A673 (cell line): ENCODE results near the gene SCAANT1.

Experiments used
- EZH2 ChIP-seq: fragments of 200-600 bp; sonication (generic); IDR thresholded peaks from 2 replicates; pipeline ENCODE4 v1.6.1; 2017; ENCODE audit warnings: borderline replicate concordance, low read depth, mild to moderate bottlenecking, mixed read lengths, antibody characterized with exemption, low read length; ENCODE audit not compliant: poor library complexity, severe bottlenecking
- TF ChIP-seq, protein P1 (sequence below): fragments of 300-800, 200-600 bp; sonication (generic); conservative IDR thresholded peaks from 2 replicates; pipeline ENCODE4 v1.5.1; 2017; ENCODE audit warnings: low read depth, mild to moderate bottlenecking, antibody characterized with exemption, low read length, moderate library complexity, mixed read lengths

- TF ChIP-seq, protein P1, sequence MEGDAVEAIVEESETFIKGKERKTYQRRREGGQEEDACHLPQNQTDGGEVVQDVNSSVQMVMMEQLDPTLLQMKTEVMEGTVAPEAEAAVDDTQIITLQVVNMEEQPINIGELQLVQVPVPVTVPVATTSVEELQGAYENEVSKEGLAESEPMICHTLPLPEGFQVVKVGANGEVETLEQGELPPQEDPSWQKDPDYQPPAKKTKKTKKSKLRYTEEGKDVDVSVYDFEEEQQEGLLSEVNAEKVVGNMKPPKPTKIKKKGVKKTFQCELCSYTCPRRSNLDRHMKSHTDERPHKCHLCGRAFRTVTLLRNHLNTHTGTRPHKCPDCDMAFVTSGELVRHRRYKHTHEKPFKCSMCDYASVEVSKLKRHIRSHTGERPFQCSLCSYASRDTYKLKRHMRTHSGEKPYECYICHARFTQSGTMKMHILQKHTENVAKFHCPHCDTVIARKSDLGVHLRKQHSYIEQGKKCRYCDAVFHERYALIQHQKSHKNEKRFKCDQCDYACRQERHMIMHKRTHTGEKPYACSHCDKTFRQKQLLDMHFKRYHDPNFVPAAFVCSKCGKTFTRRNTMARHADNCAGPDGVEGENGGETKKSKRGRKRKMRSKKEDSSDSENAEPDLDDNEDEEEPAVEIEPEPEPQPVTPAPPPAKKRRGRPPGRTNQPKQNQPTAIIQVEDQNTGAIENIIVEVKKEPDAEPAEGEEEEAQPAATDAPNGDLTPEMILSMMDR = no peak
- no peak for TF ChIP-seq EZH2
Measured at GRCh38 chr3:63914312-63914711, 2.1 kb upstream of the SCAANT1 start.
